COLO829 (cell line): ENCODE measurements around the gene GLI1.
"Not testable (repeated sequence)": the region's sequence is repeated elsewhere in the genome, so short reads cannot be mapped to it uniquely, and the experiment has no call there.

Source experiments
- DNase-seq: peaks from one replicate; pipeline ENCODE4 v3.0.0; 2012; ENCODE audit warnings: low spot score

Gene GLI1

GRCh38 chr12:57441846-57442427 lies 17.6 kb upstream of the GLI1 start:
- DNase-seq, result no peak

- not testable (repeated sequence) for DNase-seq
Measured at GRCh38 chr12:57444337-57444736, 15.2 kb upstream of the GLI1 start.

GRCh38 chr12:57444744-57445143 lies 14.8 kb upstream of the GLI1 start:
- DNase-seq, result no peak

- DNase-seq, result no peak
Measured at GRCh38 chr12:57446292-57446960, 13.2 kb upstream of the GLI1 start.

GRCh38 chr12:57448669-57449068 lies 10.9 kb upstream of the GLI1 start:
- DNase-seq, result no peak

GRCh38 chr12:57449375-57449774 lies 10.2 kb upstream of the GLI1 start:
- no peak for DNase-seq

GRCh38 chr12:57450057-57450456 lies 9.5 kb upstream of the GLI1 start:
- no peak for DNase-seq

- DNase-seq, result no peak
Measured at GRCh38 chr12:57451233-57451778, 8.3 kb upstream of the GLI1 start.

- DNase-seq, result no peak
Measured at GRCh38 chr12:57452181-57452936, 7.2 kb upstream of the GLI1 start.

- DNase-seq, result no peak
Measured at GRCh38 chr12:57452937-57453509, 6.6 kb upstream of the GLI1 start.

GRCh38 chr12:57454213-57454565 lies 5.4 kb upstream of the GLI1 start:
- no peak for DNase-seq

GRCh38 chr12:57454566-57455373 lies 4.8 kb upstream of the GLI1 start, which contains the start of gene INHBE:
TSS of gene INHBE (plus strand) at chr12:57455307. CDS start at chr12:57455537, 230 bp downstream.
- no peak for DNase-seq

GRCh38 chr12:57455374-57456144 lies 4.0 kb upstream of the GLI1 start:
- no peak for DNase-seq

GRCh38 chr12:57456145-57456700 lies 3.4 kb upstream of the GLI1 start:
- no peak for DNase-seq

- DNase-seq, result no peak
Measured at GRCh38 chr12:57456737-57457490, 2.7 kb upstream of the GLI1 start.

- no peak for DNase-seq
Measured at GRCh38 chr12:57458665-57459054, 925 bp upstream of the GLI1 start.

- peak; percentile 85 for DNase-seq
Measured at GRCh38 chr12:57459055-57459749, 383 bp upstream of the GLI1 start.

GRCh38 chr12:57460468-57460784 lies 841 bp downstream of the GLI1 start:
- no peak for DNase-seq

GRCh38 chr12:57460841-57461275 lies 1.3 kb downstream of the GLI1 start:
- DNase-seq, result no peak
